Measurements from ENCODE around the gene RARA. TPM values are rescaled to one million over a fixed set of nuclear protein-coding genes. Genes with fewer than 3 reads are reported as not detected.
"Not testable (repeated sequence)": the region's sequence is repeated elsewhere in the genome, so short reads cannot be mapped to it uniquely, and the experiment has no call there.

Gene RARA
- total RNA-seq, 1 donor from 2014 or later: 19.5 TPM

- no peak for DNase-seq (ENCODE audit: low read depth)
- no peak for TF ChIP-seq CTCF (conservative IDR thresholded peaks at IDR 0.05; ENCODE audit: low read depth, low read length)
- H3K4me3 ChIP-seq (ENCODE audit: low read depth, low read length): no peak overlapping the region
Measured at GRCh38 chr17:40297511-40297910, 11.5 kb upstream of the RARA start.

GRCh38 chr17:40298726-40299125, 10.3 kb upstream of the RARA start:
- DNase-seq (ENCODE audit: low read depth): no peak
- no peak for TF ChIP-seq CTCF (conservative IDR thresholded peaks at IDR 0.05; ENCODE audit: low read depth, low read length)
- H3K4me3 ChIP-seq (ENCODE audit: low read depth, low read length): no peak overlapping the region

- not testable (repeated sequence) for DNase-seq (ENCODE audit: low read depth); H3K4me3 ChIP-seq (ENCODE audit: low read depth, low read length)
Measured at GRCh38 chr17:40299159-40299757, 9.7 kb upstream of the RARA start.

- H3K4me3 ChIP-seq (ENCODE audit: low read depth, low read length): no peak overlapping the region
- peak; percentile 52 for TF ChIP-seq CTCF (conservative IDR thresholded peaks at IDR 0.05; ENCODE audit: low read depth, low read length)
- no peak for DNase-seq (ENCODE audit: low read depth)
Measured at GRCh38 chr17:40301315-40301714, 7.7 kb upstream of the RARA start.

- H3K4me3 ChIP-seq (ENCODE audit: low read depth, low read length): no peak overlapping the region
- no peak for DNase-seq (ENCODE audit: low read depth)
- peak; percentile 83 for TF ChIP-seq CTCF (conservative IDR thresholded peaks at IDR 0.05; ENCODE audit: low read depth, low read length)
Measured at GRCh38 chr17:40303009-40303657, 5.8 kb upstream of the RARA start.

- DNase-seq (ENCODE audit: low read depth): no peak
- H3K4me3 ChIP-seq (ENCODE audit: low read depth, low read length): no peak overlapping the region
- no peak for TF ChIP-seq CTCF (conservative IDR thresholded peaks at IDR 0.05; ENCODE audit: low read depth, low read length)
Measured at GRCh38 chr17:40303708-40304551, 5.0 kb upstream of the RARA start.

- not testable (repeated sequence) for H3K4me3 ChIP-seq (ENCODE audit: low read depth, low read length); DNase-seq (ENCODE audit: low read depth)
Measured at GRCh38 chr17:40304552-40304863, 4.5 kb upstream of the RARA start.

GRCh38 chr17:40304866-40305265, 4.1 kb upstream of the RARA start:
- not testable (repeated sequence) for DNase-seq (ENCODE audit: low read depth); H3K4me3 ChIP-seq (ENCODE audit: low read depth, low read length)

All from epithelial cell of proximal tubule (primary cell).